GDM1 (cell line): ENCODE results near the gene LRRC25.
A peak's percentile ranks its signal among the peaks of the same experiment; 100 is the strongest.
"Not testable (repeated sequence)": the region's sequence is repeated elsewhere in the genome, so short reads cannot be mapped to it uniquely, and the experiment has no call there.

Experiments
- DNase-seq: peaks from one replicate; lab custom pipeline; 2025; lab: John Stamatoyannopoulos, UW

Gene LRRC25

GRCh38 chr19:18424890-18425514, 27.6 kb upstream of the LRRC25 start:
- no peak for DNase-seq

DNA sequence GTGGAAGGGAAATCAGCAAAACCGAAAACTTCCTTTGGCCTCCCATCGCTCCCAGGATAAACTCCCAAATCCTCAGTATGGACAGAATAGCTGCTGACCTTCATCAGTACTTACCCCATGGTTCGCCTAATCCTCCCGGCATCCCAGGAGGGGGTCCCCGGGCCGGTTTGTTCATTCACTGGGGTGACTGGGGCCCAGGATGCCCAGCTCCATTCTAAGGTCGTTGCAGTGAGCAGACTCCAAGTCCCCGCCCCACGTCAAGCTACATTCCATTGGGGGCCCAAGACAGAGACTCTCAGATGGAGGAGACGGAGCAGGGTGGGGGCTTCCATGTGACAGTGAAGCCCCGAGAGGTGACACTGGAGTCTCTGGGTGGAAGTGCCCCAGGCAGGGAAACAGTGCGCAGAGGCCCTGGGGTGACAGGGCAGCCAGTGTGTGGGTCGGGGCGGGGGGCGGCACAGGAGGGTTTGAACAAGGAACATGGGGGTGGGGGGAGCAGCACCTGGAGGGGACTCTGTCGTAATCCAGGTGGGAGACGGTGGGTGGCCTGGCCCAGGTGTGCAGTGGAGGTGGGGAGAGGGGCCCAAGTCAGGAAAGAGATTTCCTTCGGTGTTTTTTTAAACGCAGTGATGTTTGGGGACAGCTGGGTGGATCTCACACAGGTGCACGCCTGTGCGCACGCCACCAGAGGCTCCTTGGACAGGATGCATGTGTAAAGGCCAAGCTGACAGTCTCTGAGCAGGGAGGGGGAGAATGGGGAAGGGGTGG, 26.9 kb upstream of the LRRC25 start:
- DNase-seq, result no peak

DNA sequence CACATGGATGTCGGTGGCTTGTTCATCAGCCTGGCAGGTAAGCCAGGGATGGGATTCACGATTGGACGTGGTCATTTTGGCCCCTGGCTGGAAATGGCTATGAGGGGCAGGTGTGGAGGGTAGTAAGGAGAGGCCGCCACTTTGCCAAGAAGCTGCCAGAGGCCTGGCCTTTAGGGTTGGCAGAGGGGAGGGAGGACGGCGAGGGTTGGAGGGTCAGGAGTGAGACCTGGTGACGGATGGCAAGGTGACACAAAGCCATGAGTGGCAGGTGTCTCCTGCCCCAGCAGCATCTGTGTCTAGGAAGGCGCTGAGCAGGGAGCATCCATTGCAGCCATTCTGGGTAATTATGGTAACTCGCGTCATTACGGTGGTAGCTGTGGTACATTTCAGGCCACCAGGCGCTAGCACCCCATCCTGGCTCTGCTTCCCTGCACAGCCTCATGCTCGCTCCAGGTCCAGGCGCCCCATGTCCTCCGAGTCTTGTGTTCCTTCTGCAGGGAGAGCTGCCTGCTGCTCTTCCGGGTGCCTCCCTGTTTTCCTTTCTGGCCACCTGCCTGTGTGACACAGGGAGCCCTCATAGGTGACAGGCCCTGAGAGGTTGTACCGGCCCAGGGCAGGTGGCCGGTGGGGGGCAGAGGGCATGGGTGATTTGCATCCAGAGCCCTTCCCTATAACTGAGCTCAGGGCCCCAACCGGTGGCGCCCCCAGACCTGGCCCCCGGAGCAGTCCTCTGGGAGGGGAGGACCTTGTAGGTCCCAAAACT, 26.0 kb upstream of the LRRC25 start:
- no peak for DNase-seq

DNA sequence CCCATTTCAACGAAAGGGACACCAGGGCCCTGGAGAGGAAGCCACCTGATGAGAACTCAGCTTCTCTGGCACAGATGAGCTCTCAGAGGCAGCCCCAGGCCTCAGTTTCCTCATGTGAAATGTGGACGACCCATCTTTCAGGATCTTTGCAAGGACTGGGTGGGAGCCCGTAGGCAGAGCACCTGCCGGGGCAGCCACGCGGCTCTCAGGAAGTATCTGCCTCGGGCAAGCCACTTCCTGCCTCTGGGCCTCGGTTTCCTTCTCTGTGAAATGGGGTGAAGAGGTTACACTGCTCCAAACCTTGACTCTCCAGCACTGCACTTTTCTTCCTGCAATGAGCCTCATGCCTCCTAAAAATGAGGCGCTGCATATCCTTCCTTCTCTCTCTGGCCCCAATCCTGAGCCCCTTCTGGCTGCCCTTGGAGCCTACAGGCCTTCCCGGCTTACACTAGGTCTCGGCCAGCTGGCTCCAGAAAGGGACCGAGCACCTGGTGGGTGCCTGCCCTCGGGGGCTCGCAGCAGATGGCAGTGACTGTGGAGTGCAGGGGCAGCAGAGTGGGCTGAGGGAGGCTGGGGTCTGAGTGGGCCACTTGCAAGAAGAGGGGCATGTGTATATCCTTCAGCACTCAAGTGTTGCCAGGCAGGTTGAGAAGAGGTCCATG, 25.2 kb upstream of the LRRC25 start:
- DNase-seq, result no peak

DNA sequence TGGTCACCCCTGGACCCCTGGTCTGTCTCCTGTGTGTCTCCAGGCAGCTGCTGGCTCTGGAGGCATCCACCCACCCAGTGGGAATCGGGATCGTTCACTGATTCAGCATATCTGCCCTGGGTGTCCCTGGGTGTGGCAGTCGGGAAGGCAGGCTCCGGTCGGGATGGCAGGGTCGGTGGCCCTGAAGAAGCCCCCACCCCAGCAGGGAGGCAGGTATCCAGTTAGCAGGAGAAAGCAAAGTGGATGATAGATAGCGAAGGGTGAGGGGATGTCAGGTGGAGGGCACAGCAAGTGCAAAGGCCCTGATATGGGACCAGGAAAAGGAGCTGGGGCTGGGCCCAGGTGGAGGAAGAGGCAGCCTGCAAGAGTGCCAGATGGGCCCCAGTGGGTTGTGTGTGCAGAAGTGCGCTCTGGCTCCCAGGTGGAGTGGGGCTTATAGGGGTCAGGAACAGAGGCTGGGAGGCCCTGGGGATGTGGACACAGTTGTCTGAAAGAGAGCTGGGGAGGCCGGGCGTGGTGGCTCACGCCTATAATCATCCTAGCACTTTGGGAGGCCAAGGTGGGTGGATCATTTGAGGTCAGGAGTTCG, 24.0 kb upstream of the LRRC25 start:
- no peak for DNase-seq

DNA sequence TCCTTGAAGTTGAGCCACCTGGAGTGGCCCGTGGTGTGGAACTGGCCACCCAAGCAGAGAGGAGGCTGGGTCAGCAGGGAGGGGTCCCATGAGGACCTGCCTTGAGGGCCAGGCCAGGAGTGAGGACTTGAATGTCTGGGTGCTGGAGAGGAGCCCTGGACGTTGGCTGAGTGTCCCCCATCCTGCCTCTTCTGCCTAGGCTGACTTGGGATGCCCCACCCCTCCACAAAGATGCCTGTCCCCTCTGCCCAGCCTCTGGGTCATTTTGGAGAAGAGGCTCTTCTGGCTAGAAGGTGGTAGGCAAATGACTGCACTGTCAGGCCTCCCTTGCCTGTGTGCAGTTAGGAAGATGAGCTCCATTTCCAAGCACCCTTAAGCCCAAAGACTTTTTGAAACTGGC, 23.5 kb upstream of the LRRC25 start:
- DNase-seq, result no peak

DNA sequence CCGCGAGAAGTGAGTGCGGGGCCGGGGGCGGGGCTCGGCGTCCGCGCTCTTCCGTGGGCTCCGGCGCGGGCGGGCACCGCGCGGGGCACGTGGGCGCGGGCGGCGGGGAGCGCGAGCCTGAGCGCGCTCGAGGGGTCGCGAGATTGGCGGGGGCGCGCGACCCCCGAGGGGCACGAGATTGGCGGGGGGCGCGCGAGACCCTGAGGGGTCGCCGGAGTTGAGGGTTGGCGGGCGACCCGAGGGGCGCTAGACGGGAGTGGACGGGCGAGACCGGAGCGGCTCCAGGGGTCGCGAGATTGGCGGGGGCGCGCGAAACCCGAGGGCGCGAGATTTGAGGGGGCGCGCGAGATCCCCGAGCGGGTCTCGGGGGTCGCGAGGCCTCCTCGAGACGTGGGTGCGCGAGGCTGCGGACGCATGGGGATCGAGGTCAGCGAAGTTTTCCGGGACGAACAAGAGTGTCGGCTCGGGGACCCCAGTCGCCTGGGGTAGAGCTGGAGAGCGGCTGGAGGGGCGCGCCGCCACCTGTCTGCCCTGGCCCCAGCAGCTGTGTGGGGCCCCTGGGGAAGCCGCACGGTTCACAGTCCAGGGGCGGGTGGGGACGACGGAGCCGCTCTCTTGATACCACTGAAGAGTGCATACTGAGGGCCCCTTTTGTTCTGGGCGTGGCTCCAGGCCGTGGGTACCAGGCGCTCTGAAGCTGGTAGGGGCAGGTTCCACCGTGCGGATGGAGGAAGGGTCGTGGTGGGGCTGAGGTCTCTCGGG, 22.5 kb upstream of the LRRC25 start:
- no peak for DNase-seq

- DNase-seq, result peak; percentile 80
Observed at GRCh38 chr19:18419195-18419698, 21.8 kb upstream of the LRRC25 start, which contains the start of gene SSBP4. SSBP4 (plus strand) TSS chr19:18419398; CDS start chr19:18419649, 251 bp downstream.

GRCh38 chr19:18418483-18419194, 21.2 kb upstream of the LRRC25 start:
- DNase-seq, result no peak

GRCh38 chr19:18418029-18418482, 20.6 kb upstream of the LRRC25 start:
- no peak for DNase-seq

DNA sequence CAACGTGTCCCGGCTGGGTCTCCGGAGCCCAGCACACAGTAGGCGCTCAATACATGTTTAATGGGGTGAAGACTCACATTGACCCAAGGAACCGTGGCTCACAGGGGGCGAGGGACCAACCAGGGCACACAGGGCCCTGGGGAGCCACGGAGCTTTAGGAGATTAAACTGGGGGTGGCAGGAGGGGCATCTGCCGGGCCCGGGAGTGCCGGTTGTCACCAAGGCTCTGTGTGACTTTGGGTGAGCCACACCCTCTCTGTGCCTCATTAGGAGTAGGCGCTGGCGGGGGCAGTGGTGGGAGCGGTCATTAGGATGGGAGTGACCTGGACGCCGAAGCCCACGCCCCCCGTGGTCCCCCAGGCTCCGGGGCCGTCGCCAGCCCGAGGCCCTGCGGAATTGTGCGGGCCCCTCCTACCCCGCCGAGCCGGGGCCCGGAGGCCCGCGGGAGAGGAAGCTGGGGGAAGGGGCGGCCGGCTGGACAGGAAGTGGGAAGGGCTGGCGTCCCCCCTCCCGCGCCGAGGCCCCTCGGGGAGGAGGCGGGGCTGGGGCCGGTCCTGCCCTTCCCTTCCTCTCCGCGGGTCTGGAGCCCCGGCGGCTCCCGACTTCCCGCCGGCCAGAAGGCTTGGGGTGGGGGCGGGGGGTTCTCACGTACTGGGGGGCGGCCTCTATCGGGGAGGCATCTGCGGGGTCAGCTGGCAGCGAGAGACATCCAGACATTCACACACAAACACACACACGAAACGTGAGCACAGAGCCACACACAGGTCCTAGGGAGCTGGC, 20.0 kb upstream of the LRRC25 start:
- DNase-seq, result peak; percentile 90

DNA sequence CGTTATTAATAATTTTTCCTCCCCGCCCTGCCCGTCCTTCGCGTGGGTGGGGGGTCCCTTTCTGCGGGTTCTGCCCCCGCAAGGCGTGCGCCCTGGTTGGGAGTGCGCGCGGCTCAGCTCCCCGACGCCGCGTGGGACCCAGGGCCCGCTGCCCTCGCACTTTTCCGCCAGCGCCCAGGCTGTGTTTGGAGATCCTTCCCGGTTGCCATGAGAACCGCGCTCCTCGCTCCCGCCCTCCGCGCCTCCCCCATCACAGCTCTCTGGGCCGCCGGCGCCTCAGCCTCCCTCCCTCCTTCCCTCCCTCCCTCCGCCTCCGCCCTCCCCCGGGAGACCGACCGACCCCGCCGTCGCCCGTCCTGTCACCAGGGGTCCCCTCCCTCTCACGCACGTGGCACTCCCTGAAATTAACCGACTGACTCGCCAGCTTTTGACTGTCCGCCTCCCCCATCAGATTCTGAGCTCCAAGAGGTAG, 19.4 kb upstream of the LRRC25 start:
- peak; percentile 92 for DNase-seq

DNA sequence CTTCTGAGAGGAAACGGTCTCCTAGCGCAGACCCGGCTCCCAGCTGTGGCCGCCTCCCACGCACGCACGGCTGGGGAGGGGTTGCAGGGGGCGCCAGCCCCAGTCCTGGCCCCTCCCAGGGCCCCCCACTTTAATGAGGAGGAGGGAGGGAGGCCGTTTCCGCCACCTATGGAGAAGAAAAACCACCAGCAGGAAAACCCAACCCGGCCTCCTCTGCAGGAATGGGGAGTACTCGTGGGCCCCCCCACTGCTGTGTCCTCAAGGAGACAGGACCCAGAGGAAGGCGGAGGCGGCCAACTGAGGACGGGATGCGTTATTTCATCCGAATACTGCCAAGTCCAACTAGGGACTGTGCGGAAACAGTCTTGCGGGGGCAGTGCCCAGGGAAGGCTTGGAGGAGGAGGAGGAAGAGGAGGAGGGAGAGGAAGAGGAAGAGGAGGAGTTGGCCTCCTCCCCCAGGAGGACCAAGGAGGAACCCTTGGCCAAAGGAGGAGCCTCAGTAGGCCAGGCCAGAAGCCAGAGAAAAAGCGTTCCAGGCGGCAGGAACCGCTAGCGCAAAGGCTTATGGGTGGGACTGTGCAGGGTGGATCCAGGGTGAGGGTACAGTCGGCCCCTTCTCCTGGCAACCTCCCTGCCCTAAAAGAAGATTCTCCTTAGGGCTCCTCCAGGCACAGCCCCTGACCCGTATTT, 17.9 kb upstream of the LRRC25 start:
- DNase-seq, result peak; percentile 91

DNA sequence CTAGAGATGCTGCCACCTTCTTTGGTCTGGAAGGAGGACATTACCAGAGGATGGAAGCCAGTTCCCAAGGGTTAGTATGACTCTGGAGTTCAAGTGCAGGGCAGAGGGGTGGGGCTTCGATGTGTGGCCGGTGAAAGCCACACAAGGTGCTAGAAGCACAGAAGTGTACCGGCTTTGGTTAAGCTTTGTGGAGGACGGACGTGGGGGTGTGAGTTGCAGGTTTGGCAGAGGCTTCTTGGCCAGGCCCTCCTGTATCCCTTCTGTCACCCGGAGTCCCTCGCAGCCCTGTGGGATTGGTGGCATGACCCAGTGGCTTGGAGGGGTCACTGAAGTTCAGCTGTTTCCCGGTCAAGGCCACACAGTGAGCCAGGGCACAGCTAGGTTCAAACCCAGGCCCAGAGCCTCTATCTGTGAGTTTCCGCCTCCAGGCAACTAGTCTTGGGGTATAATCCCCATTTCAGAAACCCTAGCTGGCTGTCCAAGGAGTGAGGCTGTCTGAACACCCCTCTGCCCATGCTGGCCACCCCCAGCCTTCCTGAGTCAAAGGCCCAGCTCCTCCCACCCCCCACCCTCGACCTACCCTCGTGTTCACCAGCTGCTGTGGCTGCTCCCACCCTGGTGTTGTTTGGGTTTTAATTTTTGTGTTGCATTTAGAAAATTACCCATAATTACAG, 17.2 kb upstream of the LRRC25 start:
- peak; percentile 58 for DNase-seq

GRCh38 chr19:18412610-18413239, 15.3 kb upstream of the LRRC25 start:
- DNase-seq, result no peak

DNA sequence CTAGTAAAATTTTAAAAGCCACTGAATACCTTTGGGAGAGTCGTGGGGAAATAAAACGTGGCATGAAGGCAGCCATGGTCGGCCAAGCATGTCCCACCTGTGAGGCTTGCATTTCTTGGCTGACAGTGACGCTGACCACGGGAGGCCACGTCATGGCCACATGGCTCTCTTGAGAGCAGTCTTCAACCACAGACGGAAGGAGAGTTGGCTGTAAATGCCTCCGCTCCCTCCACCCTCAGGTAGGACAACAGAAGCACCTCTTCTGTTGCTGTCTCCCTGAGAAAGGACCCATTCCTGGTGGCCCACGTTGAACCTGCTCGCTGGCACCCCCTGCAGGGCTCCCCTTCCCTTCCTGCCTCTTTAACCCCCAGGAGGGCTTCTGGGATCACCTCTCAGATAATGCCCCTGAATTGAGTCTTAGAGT, 10.6 kb upstream of the LRRC25 start:
- peak; percentile 30 for DNase-seq

DNA sequence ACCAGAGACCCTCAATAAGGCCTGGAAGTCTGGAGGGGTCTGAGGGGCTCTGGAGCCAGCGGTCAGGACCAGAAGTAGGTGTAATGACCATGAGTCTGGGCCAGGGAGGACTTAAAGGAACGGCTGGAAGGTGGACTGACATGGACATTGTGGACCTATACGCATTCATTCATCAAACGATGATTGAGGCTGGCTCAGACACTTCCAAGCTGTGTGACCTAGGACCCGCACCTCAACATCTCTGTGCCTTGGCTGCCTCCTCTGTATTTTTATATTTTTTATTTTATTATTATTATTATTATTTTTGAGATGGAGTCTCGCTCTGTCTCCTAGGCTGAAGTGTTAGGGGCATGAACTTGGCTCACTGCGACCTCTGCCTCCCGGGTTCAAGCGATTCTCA, 9.3 kb upstream of the LRRC25 start:
- no peak for DNase-seq

GRCh38 chr19:18405754-18406153, 8.3 kb upstream of the LRRC25 start:
- not testable (repeated sequence) for DNase-seq
